Adrenal gland (tissue), 12 donors: ENCODE measurements around the gene GIMAP1. TPM values are rescaled to one million over a fixed set of nuclear protein-coding genes. Genes with fewer than 3 reads are reported as not detected.
A peak's percentile ranks its signal among the peaks of the same experiment; 100 is the strongest.

ENCODE experiments used
- DNase-seq, 7 donors: peaks; one replicate each; pipeline ENCODE4 v3.0.0-alpha.2; 2019 to 2020
- H3K27ac ChIP-seq, 5 donors: fragments of 200-600 bp; sonication (generic) in 4 of 5; 1 replicate in 3 of 5; 2 replicates in 2 of 5; pipeline versions ENCODE4 v1.5.1 to v1.8.0; 2016 to 2020; ENCODE audit warnings: mild to moderate bottlenecking in 1 of 5
- H3K27me3 ChIP-seq: fragments of 200-600 bp; 2 replicates; pipeline ENCODE4 v1.8.0; 2021
- H3K36me3 ChIP-seq, 2 donors: fragments of 200-600 bp; replicated peaks in 1 of 2; 1 replicate in 1 of 2; 2 replicates in 1 of 2; pipeline versions ENCODE4 v1.5.1 to v1.8.0; 2018 to 2022
- H3K4me1 ChIP-seq, 2 donors: fragments of 200-600 bp; replicated peaks in 1 of 2; 1 replicate in 1 of 2; 2 replicates in 1 of 2; pipeline versions ENCODE4 v1.5.1 to v1.8.0; 2018 to 2021
- H3K4me3 ChIP-seq, 4 donors: fragments of 200-600 bp; sonication (generic) in 3 of 4; one replicate each; pipeline ENCODE4 v1.5.1; 2016 to 2018
- H3K9me3 ChIP-seq, 3 donors: fragments of 200-600 bp; sonication (generic) in 1 of 3; replicated peaks in 1 of 3; 1 replicate in 2 of 3; 2 replicates in 1 of 3; pipeline versions ENCODE4 v1.5.1 to v1.8.0; 2016 to 2021
- CTCF ChIP-seq, 6 experiments: fragments of 450-650 bp in 4 of 6; fragments of 200-600 bp in 2 of 6; sonication (generic) in 1 of 6; IDR thresholded peaks; 1 replicate in 5 of 6; 2 replicates in 1 of 6; pipeline versions ENCODE4 v1.5.1 to v1.8.0; 2016 to 2021; ENCODE audit warnings: antibody characterized with exemption in 6 of 6, mild to moderate bottlenecking in 2 of 6, moderate library complexity in 1 of 6
- POLR2A ChIP-seq, 2 donors: fragments of 450-650 bp; IDR thresholded peaks; one replicate each; pipeline ENCODE4 v1.6.1; 2017; ENCODE audit warnings: antibody characterized with exemption in 2 of 2, mild to moderate bottlenecking in 2 of 2, moderate library complexity in 1 of 2
- WGBS, 4 donors: extraction: QIAGEN DNeasy Blood & Tissue Kit in 2 of 4; methylation state at CpG; one replicate each; pipeline versions ENCODE4 v1.1.5 to v1.1.7; 2013 to 2017; 5-methylcytosine and 5-hydroxymethylcytosine counted together
- intact Hi-C, 2 donors: fragments of 100-400 bp; cut with DNase I; formaldehyde crosslinking; loops; one replicate each; pipeline versions ENCODE4 v1.14.1 to v1.15.0; 2022 to 2023
- polyA plus RNA-seq, 3 donors: library from polyadenylated mRNA; stranded (reverse); fragments of 200-250 nt in 2 of 3; fragments of 350-450 nt in 1 of 3; fragmentation: Illumina TruSeq in 1 of 3; extraction: RNeasy Lipid Tissue Mini Kit (QIAGEN cat#74804) in 1 of 3; gene quantifications; one replicate each; pipeline ENCODE4 v1.2.3, GENCODE V29; 2013 to 2014
- total RNA-seq, 9 donors: library from RNA; depleted of rRNA in 4 of 9; stranded (reverse); fragments of >200 nt in 4 of 9; fragments of 120-200 nt in 1 of 9; fragmentation: NEBNext Ultra II Directional in 1 of 9; extraction: Animal tissue kit (Norgen Biotek cat#: 25700) in 1 of 9; gene quantifications; one replicate each; pipeline versions ENCODE4 v1.1.0 to v1.2.4, GENCODE V29; 2013 to 2023
- donor health status: healthy with polysubstance abuse.
- donor health status: Bipolar disorder and iron deficiency.
- donor health status: DM: yes; HTN: yes; CAD: no.
- donor health status: DM: no; HTN: no; CAD: no.
- donor health status: DM: no; HTN: no; CAD: no.
- donor health status: DM: yes; HTN: yes; CAD: no.

GIMAP1 gene
- total and polyA plus RNA-seq, 12 donors = 1.5 to 11.2 (median 5.6) TPM

- TF ChIP-seq CTCF (IDR thresholded peaks at IDR 0.05) (no peak), POLR2A (IDR thresholded peaks at IDR 0.05) (no peak)
- Histone ChIP-seq H3K36me3 (no peaks in the 10 kb centered on the region), H3K9me3 (no peaks in the 10 kb centered on the region), H3K4me3 (no peak overlapping the region), H3K4me1 (no peaks in the 10 kb centered on the region), H3K27ac (no peak overlapping the region), H3K27me3 (no peaks in the 10 kb centered on the region)
- peak in 1 of 7 donors; percentile 21 for DNase-seq
- WGBS, 4 donors = 50 to 72% (median 60%) methylated on average over 4 of the region's 4 CpGs
- intact Hi-C loops = no loop called here
Observed at GRCh38 chr7:150719436-150719835, 3.0 kb downstream of the GIMAP1 start.

- WGBS, 4 donors = 90 to 93% (median 91%) methylated on average over 32 to 52 of the region's 52 CpGs
- no peaks in the 10 kb centered on the region for H3K36me3 ChIP-seq
- H3K27me3 ChIP-seq = no peaks in the 10 kb centered on the region
- no peak for DNase-seq
- intact Hi-C loops = no loop called here
- no peaks in the 10 kb centered on the region for H3K9me3 ChIP-seq
- H3K4me1 ChIP-seq = no peaks in the 10 kb centered on the region
- no peak for TF ChIP-seq POLR2A (IDR thresholded peaks at IDR 0.05)
- no peak for TF ChIP-seq CTCF (IDR thresholded peaks at IDR 0.05)
- no peak overlapping the region for H3K4me3 ChIP-seq
- H3K27ac ChIP-seq = no peak overlapping the region
Observed at GRCh38 chr7:150719960-150720891, 3.8 kb downstream of the GIMAP1 start.

- Histone ChIP-seq H3K9me3 (no peaks in the 10 kb centered on the region), H3K27ac (no peak overlapping the region), H3K4me1 (no peaks in the 10 kb centered on the region), H3K27me3 (no peaks in the 10 kb centered on the region), H3K4me3 (no peak overlapping the region), H3K36me3 (no peaks in the 10 kb centered on the region)
- intact Hi-C loops = no loop called here
- DNase-seq = no peak
- TF ChIP-seq CTCF (IDR thresholded peaks at IDR 0.05) = no peak
- TF ChIP-seq POLR2A (IDR thresholded peaks at IDR 0.05) = no peak
- WGBS, 4 donors = 78 to 85% (median 84%) methylated on average over 11 of the region's 11 CpGs
Observed at GRCh38 chr7:150721970-150722373, 5.6 kb downstream of the GIMAP1 start.

- peak overlapping the region in 1 of 4 donors; percentile 4 for H3K4me3 ChIP-seq
- intact Hi-C loops = no loop called here
- 57 to 78% (median 64%) methylated on average over 12 of the region's 12 CpGs for WGBS, 4 donors
- H3K9me3 ChIP-seq = no peaks in the 10 kb centered on the region
- H3K27ac ChIP-seq = no peak overlapping the region
- TF ChIP-seq POLR2A (IDR thresholded peaks at IDR 0.05) (no peak), CTCF (IDR thresholded peaks at IDR 0.05) (no peak)
- DNase-seq = no peak
- H3K36me3 ChIP-seq = no peaks in the 10 kb centered on the region
- H3K4me1 ChIP-seq = no peaks in the 10 kb centered on the region
- H3K27me3 ChIP-seq = no peaks in the 10 kb centered on the region
Observed at GRCh38 chr7:150722431-150722931, 6.1 kb downstream of the GIMAP1 start.
